HEK293 (cell line): ENCODE measurements around the gene MRPL18.
A peak's percentile ranks its signal among the peaks of the same experiment; 100 is the strongest.

Experiments used
- CTCF ChIA-PET: fragments of 350-600 bp; formaldehyde crosslinking; extraction: SDS; loops from one replicate; lab custom pipeline; 2021; ENCODE audit warnings: antibody characterized with exemption; lab: Yijun Ruan, JAX
- POLR2A ChIA-PET: fragments of 300-600 bp; formaldehyde crosslinking; extraction: SDS; loops from one replicate; lab custom pipeline; 2020; ENCODE audit warnings: antibody characterized with exemption, inconsistent platforms; lab: Yijun Ruan, JAX
- H3K27ac ChIP-seq: fragments of 200-500 bp; sonication (Bioruptor generic); 2 replicates; pipeline ENCODE4 v1.5.1; 2014; ENCODE audit warnings: low read depth, low read length, control low read depth, inconsistent platforms; ENCODE audit errors: extremely low read depth
- H3K36me3 ChIP-seq, 2 experiments: fragments of 200-500 bp in 1 of 2; sonication (Bioruptor generic) in 1 of 2; 1 replicate in 1 of 2; 2 replicates in 1 of 2; pipeline ENCODE4 v1.5.1; 2014 to 2017; ENCODE audit warnings: inconsistent platforms in 2 of 2, low read length in 2 of 2; ENCODE audit not compliant: control insufficient read depth in 2 of 2, insufficient read depth in 1 of 2
- H3K4me1 ChIP-seq: fragments of 200-500 bp; sonication (Bioruptor generic); 2 replicates; pipeline ENCODE4 v1.5.1; 2014; ENCODE audit warnings: mild to moderate bottlenecking, low read length, inconsistent platforms; ENCODE audit not compliant: control insufficient read depth, insufficient read depth
- H3K4me3 ChIP-seq: 2 replicates; pipeline ENCODE4 v1.5.1; 2011; ENCODE audit warnings: low read depth, mild to moderate bottlenecking, control low read depth, low read length, moderate library complexity
- H3K9me3 ChIP-seq: fragments of 200-500 bp; sonication (Bioruptor generic); 2 replicates; pipeline ENCODE4 v1.5.1; 2014; ENCODE audit warnings: low read depth, low read length, inconsistent platforms; ENCODE audit not compliant: control insufficient read depth, insufficient read depth
- EGR2 ChIP-seq: fragments of 450-650 bp; formaldehyde crosslinking; IDR thresholded peaks from 2 replicates; pipeline ENCODE4 v1.5.1; 2016; ENCODE audit warnings: low read depth, missing biosample characterization, missing genetic modification characterization
- GFI1B ChIP-seq: fragments of 450-650 bp; formaldehyde crosslinking; IDR thresholded peaks from 2 replicates; pipeline ENCODE4 v1.5.1; 2016; ENCODE audit warnings: missing biosample characterization, missing genetic modification characterization
- PRDM1 ChIP-seq: fragments of 450-650 bp; formaldehyde crosslinking; IDR thresholded peaks from 2 replicates; pipeline ENCODE4; 2016; ENCODE audit warnings: missing biosample characterization, missing genetic modification characterization
- SP7 ChIP-seq: fragments of 450-650 bp; formaldehyde crosslinking; IDR thresholded peaks from 2 replicates; pipeline ENCODE4 v1.5.1; 2016; ENCODE audit warnings: missing biosample characterization, missing genetic modification characterization
- TRIM28 ChIP-seq: IDR thresholded peaks from 2 replicates; pipeline ENCODE4 v1.6.1; 2011; ENCODE audit warnings: low read length, control low read depth, borderline replicate concordance
- YY1 ChIP-seq: fragments of 450-650 bp; formaldehyde crosslinking; IDR thresholded peaks from 2 replicates; pipeline ENCODE4 v1.5.1; 2018; ENCODE audit warnings: missing biosample characterization, missing genetic modification characterization
- ZBTB8A ChIP-seq: fragments of 450-650 bp; formaldehyde crosslinking; IDR thresholded peaks from 2 replicates; pipeline ENCODE4 v1.5.1; 2016; ENCODE audit warnings: missing biosample characterization, missing genetic modification characterization
- ZNF292 ChIP-seq: fragments of 450-650 bp; formaldehyde crosslinking; IDR thresholded peaks from 2 replicates; pipeline ENCODE4 v1.5.1; 2016; ENCODE audit warnings: low read depth, missing biosample characterization, missing genetic modification characterization, borderline replicate concordance
- ZNF311 ChIP-seq: fragments of 450-650 bp; formaldehyde crosslinking; IDR thresholded peaks from 2 replicates; pipeline ENCODE4 v1.5.1; 2017; ENCODE audit warnings: missing biosample characterization, missing genetic modification characterization, borderline replicate concordance
- ZNF501 ChIP-seq: fragments of 450-650 bp; formaldehyde crosslinking; IDR thresholded peaks from 2 replicates; pipeline ENCODE4 v1.5.1; 2016; ENCODE audit warnings: missing biosample characterization, missing genetic modification characterization
- ZNF521 ChIP-seq: fragments of 450-650 bp; formaldehyde crosslinking; IDR thresholded peaks from 2 replicates; pipeline ENCODE4 v1.5.1; 2017; ENCODE audit warnings: missing biosample characterization, mild to moderate bottlenecking, missing genetic modification characterization
- ZNF600 ChIP-seq: fragments of 450-650 bp; formaldehyde crosslinking; IDR thresholded peaks from 2 replicates; pipeline ENCODE4 v1.5.1; 2016; ENCODE audit warnings: missing biosample characterization, missing genetic modification characterization
- TF ChIP-seq, protein P1 (sequence below): fragments of 450-650 bp; formaldehyde crosslinking; IDR thresholded peaks from 2 replicates; pipeline ENCODE4 v1.5.1; 2016; ENCODE audit warnings: missing biosample characterization, missing genetic modification characterization
- TF ChIP-seq, protein P2 (sequence below): fragments of 450-650 bp; formaldehyde crosslinking; IDR thresholded peaks from 2 replicates; pipeline ENCODE4 v1.5.1; 2016; ENCODE audit warnings: missing biosample characterization, missing genetic modification characterization, low read depth
- TF ChIP-seq, protein P3 (sequence below): fragments of 450-650 bp; formaldehyde crosslinking; IDR thresholded peaks from 2 replicates; pipeline ENCODE4 v1.5.1; 2016; ENCODE audit warnings: missing biosample characterization, missing genetic modification characterization
- TF ChIP-seq, protein P4 (sequence below): fragments of 450-650 bp; IDR thresholded peaks from 2 replicates; pipeline ENCODE4 v1.5.1; 2018; ENCODE audit warnings: missing biosample characterization, mild to moderate bottlenecking, missing genetic modification characterization
- TF ChIP-seq, protein P5 (sequence below): fragments of 450-650 bp; formaldehyde crosslinking; IDR thresholded peaks from 2 replicates; pipeline ENCODE4 v1.5.1; 2016; ENCODE audit warnings: missing biosample characterization, missing genetic modification characterization

Gene MRPL18

DNA sequence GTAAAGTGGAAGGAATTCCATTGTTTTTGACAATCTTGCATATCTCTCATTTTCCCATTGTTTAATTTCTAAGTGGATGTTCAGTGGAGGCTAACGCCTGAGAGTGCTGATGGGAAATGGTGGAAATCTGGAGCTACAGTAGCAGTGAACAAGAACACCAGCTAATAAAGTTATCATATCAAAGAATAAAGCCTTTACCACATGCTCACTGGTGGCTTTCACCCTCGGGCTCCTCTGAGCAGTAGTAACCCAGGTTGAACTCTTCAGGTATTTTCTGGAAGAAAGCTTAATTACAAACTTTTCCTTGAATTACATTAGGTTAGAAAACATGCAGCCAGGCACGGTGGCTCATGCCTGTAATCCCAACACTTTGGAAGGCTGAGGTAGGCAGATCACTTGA is 38.8 kb upstream of the MRPL18 start:
- H3K4me1 ChIP-seq = no peaks in the 10 kb centered on the region
- H3K36me3 ChIP-seq = peaks cover 16 to 98% of the 10 kb centered on the region in 2 experiments
- no peaks in the 10 kb centered on the region for H3K9me3 ChIP-seq
- no peak overlapping the region for H3K27ac ChIP-seq
- H3K4me3 ChIP-seq = no peak overlapping the region
- ChIA-PET POLR2A (interaction anchor here (0.9 to 1.2 kb wide), 3 partner anchors 10 to 39 kb away, joined by 3 to 4 read pairs (median 3); partner anchors contain the start of genes ACAT2 and MRPL18), CTCF (interaction anchor here (0.6 kb wide), 2 partner anchors 59 to 105 kb away, joined by 3 read pairs; no protein-coding TSS in a partner anchor)
- TF ChIP-seq ZBTB8A (tag by site-specific recombination) (no peak), ZNF292 (tag by site-specific recombination) (no peak), YY1 (tag by site-specific recombination) (no peak), ZNF501 (no peak)
- TF ChIP-seq, all 188 proteins: peak for 0

DNA sequence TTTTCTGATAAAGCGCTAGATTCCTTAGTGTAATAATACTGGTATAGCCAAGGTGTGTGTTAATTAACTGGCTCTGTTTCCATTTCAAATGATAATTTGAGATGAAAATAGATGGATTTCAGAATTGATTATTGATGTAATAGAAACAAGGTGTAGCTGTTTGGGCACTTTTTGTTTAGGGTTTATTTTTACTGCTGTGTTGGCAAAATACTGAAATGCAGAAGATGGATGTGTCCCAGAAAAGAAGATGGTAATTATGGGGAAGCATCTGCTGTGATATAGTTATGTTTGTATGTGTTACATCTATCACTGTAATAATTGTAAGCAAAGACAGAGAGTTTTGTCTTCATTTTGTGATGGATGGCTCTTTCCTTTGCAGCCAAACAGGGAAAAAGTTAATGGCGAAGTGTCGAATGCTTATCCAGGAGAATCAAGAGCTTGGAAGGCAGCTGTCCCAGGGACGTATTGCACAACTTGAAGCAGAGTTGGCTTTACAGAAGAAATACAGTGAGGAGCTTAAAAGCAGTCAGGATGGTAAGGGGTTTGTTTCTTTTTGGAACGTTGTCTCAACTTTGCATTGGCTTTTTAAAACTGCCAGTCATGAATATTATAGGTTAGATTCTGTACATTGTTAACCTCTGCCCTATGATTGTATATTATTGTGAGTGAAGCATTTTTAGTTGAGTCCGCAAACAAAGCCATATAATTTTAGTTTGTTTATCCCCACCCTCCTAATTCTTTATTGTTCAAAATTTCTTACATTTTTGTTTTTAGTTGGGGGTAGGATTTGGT is 37.0 kb upstream of the MRPL18 start:
- TF ChIP-seq, protein P1, sequence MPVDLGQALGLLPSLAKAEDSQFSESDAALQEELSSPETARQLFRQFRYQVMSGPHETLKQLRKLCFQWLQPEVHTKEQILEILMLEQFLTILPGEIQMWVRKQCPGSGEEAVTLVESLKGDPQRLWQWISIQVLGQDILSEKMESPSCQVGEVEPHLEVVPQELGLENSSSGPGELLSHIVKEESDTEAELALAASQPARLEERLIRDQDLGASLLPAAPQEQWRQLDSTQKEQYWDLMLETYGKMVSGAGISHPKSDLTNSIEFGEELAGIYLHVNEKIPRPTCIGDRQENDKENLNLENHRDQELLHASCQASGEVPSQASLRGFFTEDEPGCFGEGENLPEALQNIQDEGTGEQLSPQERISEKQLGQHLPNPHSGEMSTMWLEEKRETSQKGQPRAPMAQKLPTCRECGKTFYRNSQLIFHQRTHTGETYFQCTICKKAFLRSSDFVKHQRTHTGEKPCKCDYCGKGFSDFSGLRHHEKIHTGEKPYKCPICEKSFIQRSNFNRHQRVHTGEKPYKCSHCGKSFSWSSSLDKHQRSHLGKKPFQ = no peak
- TF ChIP-seq GFI1B (no peak), SP7 (peak; percentile 52; the same call in 1 of the 2 replicates)
- CTCF ChIA-PET = no interaction called here
- POLR2A ChIA-PET = no interaction called here

DNA sequence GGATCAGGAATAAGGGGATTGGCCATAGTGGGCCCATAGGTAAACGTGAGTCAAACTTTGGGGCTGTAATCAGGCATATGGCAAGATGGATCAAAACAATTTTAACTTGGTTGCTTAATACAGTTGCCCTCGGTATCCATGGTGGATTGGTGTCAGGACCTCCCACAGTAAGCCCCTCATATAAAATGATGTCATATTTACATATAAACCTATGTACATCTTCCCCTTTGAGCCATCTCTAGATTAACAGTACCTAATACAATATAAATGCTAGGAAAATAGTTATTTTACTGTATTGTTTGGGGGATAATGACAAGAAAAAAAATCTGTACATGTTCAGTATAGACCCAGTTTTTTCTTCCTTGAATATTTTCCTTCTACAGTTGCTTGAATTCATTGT is 35.9 kb upstream of the MRPL18 start:
- Histone ChIP-seq H3K4me1 (no peaks in the 10 kb centered on the region), H3K27ac (no peak overlapping the region), H3K36me3 (peaks cover 18 to 93% of the 10 kb centered on the region in 2 experiments), H3K9me3 (no peaks in the 10 kb centered on the region), H3K4me3 (no peak overlapping the region)
- ChIA-PET CTCF (no interaction called here), POLR2A (no interaction called here)
- TF ChIP-seq, protein P2, sequence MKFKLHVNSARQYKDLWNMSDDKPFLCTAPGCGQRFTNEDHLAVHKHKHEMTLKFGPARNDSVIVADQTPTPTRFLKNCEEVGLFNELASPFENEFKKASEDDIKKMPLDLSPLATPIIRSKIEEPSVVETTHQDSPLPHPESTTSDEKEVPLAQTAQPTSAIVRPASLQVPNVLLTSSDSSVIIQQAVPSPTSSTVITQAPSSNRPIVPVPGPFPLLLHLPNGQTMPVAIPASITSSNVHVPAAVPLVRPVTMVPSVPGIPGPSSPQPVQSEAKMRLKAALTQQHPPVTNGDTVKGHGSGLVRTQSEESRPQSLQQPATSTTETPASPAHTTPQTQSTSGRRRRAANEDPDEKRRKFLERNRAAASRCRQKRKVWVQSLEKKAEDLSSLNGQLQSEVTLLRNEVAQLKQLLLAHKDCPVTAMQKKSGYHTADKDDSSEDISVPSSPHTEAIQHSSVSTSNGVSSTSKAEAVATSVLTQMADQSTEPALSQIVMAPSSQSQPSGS (tag by site-specific recombination) = peak; percentile 57
- TF ChIP-seq ZNF521 (tag by site-specific recombination) (no peak), ZNF311 (tag by site-specific recombination) (no peak)

More for the DNA sequence above, 37.0 kb upstream of the MRPL18 start:
- Histone ChIP-seq H3K36me3 (peaks cover 18 to 99% of the 10 kb centered on the region in 2 experiments), H3K4me1 (no peaks in the 10 kb centered on the region), H3K9me3 (no peaks in the 10 kb centered on the region), H3K27ac (no peak overlapping the region), H3K4me3 (no peak overlapping the region)

DNA sequence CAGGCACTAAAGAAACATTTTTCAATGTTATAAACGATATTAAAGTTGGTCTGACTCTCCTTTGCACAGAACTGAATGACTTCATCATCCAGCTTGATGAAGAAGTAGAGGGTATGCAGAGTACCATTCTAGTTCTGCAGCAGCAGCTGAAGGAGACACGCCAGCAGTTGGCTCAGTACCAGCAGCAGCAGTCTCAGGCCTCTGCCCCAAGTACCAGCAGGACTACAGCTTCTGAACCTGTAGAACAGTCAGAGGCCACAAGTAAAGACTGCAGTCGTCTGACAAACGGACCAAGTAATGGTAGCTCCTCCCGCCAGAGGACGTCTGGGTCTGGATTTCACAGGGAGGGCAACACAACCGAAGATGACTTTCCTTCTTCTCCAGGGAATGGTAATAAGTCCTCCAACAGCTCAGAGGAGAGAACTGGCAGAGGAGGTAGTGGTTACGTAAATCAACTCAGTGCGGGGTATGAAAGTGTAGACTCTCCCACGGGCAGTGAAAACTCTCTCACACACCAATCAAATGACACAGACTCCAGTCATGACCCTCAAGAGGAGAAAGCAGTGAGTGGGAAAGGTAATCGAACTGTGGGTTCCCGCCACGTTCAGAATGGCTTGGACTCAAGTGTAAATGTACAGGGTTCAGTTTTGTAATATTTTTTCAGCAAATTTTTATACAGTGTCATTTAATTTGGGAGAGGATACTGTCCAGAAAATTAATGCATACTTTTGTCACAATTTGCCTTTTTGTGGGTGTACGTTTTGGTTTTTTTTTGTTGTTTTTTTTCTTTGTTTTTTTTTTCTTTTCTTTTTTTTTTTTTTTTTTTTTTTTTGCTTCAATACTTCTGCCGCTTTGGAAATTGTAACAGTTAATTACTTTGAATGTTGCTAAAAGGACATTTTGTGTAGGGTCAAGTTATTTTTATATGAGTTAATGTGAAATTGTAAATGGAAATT is 35.0 kb upstream of the MRPL18 start:
- CTCF ChIA-PET = no interaction called here
- no peaks in the 10 kb centered on the region for H3K4me1 ChIP-seq
- POLR2A ChIA-PET = no interaction called here
- no peak overlapping the region for H3K27ac ChIP-seq
- H3K4me3 ChIP-seq = no peak overlapping the region
- no peaks in the 10 kb centered on the region for H3K9me3 ChIP-seq
- H3K36me3 ChIP-seq = peaks cover 18 to 85% of the 10 kb centered on the region in 2 experiments
- TF ChIP-seq, protein P3, sequence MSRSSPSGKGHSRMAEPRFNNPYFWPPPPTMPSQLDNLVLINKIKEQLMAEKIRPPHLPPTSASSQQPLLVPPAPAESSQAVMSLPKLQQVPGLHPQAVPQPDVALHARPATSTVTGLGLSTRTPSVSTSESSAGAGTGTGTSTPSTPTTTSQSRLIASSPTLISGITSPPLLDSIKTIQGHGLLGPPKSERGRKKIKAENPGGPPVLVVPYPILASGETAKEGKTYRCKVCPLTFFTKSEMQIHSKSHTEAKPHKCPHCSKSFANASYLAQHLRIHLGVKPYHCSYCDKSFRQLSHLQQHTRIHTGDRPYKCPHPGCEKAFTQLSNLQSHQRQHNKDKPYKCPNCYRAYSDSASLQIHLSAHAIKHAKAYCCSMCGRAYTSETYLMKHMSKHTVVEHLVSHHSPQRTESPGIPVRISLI = peak; percentile 97
- TF ChIP-seq, protein P4, sequence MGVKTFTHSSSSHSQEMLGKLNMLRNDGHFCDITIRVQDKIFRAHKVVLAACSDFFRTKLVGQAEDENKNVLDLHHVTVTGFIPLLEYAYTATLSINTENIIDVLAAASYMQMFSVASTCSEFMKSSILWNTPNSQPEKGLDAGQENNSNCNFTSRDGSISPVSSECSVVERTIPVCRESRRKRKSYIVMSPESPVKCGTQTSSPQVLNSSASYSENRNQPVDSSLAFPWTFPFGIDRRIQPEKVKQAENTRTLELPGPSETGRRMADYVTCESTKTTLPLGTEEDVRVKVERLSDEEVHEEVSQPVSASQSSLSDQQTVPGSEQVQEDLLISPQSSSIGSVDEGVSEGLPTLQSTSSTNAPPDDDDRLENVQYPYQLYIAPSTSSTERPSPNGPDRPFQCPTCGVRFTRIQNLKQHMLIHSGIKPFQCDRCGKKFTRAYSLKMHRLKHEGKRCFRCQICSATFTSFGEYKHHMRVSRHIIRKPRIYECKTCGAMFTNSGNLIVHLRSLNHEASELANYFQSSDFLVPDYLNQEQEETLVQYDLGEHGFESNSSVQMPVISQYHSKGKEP (tag by site-specific recombination) = 0 out of 2 replicates have a peak, but pooled peaks have one; percentile 45
- TF ChIP-seq EGR2 (peak; percentile 40; the same call in 1 of the 2 replicates), ZNF600 (tag by site-specific recombination) (peak; percentile 46), TRIM28 (no peak), SP7 (no peak), PRDM1 (peak; percentile 93)
- TF ChIP-seq, protein P5, sequence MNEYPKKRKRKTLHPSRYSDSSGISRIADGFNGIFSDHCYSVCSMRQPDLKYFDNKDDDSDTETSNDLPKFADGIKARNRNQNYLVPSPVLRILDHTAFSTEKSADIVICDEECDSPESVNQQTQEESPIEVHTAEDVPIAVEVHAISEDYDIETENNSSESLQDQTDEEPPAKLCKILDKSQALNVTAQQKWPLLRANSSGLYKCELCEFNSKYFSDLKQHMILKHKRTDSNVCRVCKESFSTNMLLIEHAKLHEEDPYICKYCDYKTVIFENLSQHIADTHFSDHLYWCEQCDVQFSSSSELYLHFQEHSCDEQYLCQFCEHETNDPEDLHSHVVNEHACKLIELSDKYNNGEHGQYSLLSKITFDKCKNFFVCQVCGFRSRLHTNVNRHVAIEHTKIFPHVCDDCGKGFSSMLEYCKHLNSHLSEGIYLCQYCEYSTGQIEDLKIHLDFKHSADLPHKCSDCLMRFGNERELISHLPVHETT (tag by site-specific recombination) = 0 out of 2 replicates have a peak, but pooled peaks have one; percentile 21
